GM23338 (cell line): ENCODE results near the gene ULBP1.

ENCODE experiments used
- POLR2AphosphoS5 ChIP-seq: IDR thresholded peaks from 2 replicates; pipeline ENCODE4 v1.6.1; 2016; ENCODE audit warnings: antibody characterized with exemption, low read depth
- TF ChIP-seq, protein P1 (sequence below), 2 experiments: fragments of 200-600 bp in 1 of 2; sonication (generic) in 1 of 2; conservative IDR thresholded peaks; 2 replicates each; pipeline versions ENCODE4 v1.5.1 to v1.6.1; 2016 to 2017; ENCODE audit warnings: antibody characterized with exemption in 2 of 2, low read depth in 2 of 2, mild to moderate bottlenecking in 2 of 2, moderate library complexity in 1 of 2
- TF ChIP-seq, protein P2 (sequence below): fragments of 250-450 bp; sonication (Bioruptor Pico); IDR thresholded peaks from 2 replicates; pipeline ENCODE4 v1.5.0; 2020; ENCODE audit warnings: mild to moderate bottlenecking, moderate library complexity
- TF ChIP-seq, protein P3 (sequence below): IDR thresholded peaks from one replicate; pipeline ENCODE4 v1.6.1; 2018; ENCODE audit warnings: antibody characterized with exemption; ENCODE audit not compliant: unreplicated experiment

GRCh38 chr6:149917679-149918078, 46.1 kb upstream of the ULBP1 start:
- no peak for TF ChIP-seq POLR2AphosphoS5
- TF ChIP-seq, protein P1, sequence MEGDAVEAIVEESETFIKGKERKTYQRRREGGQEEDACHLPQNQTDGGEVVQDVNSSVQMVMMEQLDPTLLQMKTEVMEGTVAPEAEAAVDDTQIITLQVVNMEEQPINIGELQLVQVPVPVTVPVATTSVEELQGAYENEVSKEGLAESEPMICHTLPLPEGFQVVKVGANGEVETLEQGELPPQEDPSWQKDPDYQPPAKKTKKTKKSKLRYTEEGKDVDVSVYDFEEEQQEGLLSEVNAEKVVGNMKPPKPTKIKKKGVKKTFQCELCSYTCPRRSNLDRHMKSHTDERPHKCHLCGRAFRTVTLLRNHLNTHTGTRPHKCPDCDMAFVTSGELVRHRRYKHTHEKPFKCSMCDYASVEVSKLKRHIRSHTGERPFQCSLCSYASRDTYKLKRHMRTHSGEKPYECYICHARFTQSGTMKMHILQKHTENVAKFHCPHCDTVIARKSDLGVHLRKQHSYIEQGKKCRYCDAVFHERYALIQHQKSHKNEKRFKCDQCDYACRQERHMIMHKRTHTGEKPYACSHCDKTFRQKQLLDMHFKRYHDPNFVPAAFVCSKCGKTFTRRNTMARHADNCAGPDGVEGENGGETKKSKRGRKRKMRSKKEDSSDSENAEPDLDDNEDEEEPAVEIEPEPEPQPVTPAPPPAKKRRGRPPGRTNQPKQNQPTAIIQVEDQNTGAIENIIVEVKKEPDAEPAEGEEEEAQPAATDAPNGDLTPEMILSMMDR (conservative IDR thresholded peaks at IDR 0.05; ENCODE audit: low read depth in 2 of 2), result no peak
- TF ChIP-seq, protein P2, sequence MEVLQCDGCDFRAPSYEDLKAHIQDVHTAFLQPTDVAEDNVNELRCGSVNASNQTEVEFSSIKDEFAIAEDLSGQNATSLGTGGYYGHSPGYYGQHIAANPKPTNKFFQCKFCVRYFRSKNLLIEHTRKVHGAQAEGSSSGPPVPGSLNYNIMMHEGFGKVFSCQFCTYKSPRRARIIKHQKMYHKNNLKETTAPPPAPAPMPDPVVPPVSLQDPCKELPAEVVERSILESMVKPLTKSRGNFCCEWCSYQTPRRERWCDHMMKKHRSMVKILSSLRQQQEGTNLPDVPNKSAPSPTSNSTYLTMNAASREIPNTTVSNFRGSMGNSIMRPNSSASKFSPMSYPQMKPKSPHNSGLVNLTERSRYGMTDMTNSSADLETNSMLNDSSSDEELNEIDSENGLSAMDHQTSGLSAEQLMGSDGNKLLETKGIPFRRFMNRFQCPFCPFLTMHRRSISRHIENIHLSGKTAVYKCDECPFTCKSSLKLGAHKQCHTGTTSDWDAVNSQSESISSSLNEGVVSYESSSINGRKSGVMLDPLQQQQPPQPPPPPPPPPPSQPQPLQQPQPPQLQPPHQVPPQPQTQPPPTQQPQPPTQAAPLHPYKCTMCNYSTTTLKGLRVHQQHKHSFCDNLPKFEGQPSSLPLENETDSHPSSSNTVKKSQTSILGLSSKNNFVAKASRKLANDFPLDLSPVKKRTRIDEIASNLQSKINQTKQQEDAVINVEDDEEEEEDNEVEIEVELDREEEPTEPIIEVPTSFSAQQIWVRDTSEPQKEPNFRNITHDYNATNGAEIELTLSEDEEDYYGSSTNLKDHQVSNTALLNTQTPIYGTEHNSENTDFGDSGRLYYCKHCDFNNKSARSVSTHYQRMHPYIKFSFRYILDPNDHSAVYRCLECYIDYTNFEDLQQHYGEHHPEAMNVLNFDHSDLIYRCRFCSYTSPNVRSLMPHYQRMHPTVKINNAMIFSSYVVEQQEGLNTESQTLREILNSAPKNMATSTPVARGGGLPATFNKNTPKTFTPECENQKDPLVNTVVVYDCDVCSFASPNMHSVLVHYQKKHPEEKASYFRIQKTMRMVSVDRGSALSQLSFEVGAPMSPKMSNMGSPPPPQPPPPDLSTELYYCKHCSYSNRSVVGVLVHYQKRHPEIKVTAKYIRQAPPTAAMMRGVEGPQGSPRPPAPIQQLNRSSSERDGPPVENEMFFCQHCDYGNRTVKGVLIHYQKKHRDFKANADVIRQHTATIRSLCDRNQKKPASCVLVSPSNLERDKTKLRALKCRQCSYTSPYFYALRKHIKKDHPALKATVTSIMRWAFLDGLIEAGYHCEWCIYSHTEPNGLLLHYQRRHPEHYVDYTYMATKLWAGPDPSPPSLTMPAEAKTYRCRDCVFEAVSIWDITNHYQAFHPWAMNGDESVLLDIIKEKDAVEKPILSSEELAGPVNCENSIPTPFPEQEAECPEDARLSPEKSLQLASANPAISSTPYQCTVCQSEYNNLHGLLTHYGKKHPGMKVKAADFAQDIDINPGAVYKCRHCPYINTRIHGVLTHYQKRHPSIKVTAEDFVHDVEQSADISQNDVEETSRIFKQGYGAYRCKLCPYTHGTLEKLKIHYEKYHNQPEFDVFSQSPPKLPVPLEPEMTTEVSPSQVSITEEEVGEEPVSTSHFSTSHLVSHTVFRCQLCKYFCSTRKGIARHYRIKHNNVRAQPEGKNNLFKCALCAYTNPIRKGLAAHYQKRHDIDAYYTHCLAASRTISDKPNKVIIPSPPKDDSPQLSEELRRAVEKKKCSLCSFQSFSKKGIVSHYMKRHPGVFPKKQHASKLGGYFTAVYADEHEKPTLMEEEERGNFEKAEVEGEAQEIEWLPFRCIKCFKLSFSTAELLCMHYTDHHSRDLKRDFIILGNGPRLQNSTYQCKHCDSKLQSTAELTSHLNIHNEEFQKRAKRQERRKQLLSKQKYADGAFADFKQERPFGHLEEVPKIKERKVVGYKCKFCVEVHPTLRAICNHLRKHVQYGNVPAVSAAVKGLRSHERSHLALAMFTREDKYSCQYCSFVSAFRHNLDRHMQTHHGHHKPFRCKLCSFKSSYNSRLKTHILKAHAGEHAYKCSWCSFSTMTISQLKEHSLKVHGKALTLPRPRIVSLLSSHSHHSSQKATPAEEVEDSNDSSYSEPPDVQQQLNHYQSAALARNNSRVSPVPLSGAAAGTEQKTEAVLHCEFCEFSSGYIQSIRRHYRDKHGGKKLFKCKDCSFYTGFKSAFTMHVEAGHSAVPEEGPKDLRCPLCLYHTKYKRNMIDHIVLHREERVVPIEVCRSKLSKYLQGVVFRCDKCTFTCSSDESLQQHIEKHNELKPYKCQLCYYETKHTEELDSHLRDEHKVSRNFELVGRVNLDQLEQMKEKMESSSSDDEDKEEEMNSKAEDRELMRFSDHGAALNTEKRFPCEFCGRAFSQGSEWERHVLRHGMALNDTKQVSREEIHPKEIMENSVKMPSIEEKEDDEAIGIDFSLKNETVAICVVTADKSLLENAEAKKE (CRISPR knock-in tag), result no peak
- TF ChIP-seq, protein P3, sequence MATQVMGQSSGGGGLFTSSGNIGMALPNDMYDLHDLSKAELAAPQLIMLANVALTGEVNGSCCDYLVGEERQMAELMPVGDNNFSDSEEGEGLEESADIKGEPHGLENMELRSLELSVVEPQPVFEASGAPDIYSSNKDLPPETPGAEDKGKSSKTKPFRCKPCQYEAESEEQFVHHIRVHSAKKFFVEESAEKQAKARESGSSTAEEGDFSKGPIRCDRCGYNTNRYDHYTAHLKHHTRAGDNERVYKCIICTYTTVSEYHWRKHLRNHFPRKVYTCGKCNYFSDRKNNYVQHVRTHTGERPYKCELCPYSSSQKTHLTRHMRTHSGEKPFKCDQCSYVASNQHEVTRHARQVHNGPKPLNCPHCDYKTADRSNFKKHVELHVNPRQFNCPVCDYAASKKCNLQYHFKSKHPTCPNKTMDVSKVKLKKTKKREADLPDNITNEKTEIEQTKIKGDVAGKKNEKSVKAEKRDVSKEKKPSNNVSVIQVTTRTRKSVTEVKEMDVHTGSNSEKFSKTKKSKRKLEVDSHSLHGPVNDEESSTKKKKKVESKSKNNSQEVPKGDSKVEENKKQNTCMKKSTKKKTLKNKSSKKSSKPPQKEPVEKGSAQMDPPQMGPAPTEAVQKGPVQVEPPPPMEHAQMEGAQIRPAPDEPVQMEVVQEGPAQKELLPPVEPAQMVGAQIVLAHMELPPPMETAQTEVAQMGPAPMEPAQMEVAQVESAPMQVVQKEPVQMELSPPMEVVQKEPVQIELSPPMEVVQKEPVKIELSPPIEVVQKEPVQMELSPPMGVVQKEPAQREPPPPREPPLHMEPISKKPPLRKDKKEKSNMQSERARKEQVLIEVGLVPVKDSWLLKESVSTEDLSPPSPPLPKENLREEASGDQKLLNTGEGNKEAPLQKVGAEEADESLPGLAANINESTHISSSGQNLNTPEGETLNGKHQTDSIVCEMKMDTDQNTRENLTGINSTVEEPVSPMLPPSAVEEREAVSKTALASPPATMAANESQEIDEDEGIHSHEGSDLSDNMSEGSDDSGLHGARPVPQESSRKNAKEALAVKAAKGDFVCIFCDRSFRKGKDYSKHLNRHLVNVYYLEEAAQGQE, result no peak
